DMS 273 treated with DMSO at 0.1 percent for 48 hours (cell line): ENCODE data around the gene OTUD3.

Experiments
- DNase-seq: peaks from one replicate; lab custom pipeline; 2025; lab: John Stamatoyannopoulos, UW

OTUD3 gene

DNA sequence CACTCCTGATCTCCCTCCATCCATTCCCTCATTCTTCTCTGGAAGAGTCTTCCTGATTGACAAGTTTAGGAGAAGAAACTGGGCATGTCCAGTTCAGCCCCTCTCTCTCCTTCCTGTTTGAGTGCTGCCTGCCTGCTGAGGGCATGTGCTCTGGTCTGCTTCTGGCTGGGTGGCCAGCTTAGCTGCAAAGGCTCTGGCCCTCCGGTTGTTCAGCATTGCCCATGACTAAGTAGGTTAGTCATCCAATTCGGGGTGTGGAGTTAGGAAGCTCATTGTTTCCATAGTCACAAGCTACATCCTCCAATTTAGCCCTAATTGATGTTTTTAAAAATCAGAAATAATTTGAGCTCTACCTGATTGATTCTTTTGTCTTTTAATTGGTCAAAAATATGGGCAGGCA is 66.8 kb downstream of the OTUD3 start:
- DNase-seq: no peak

- no peak for DNase-seq
Measured at GRCh38 chr1:19954059-19954458, 71.9 kb downstream of the OTUD3 start.

GRCh38 chr1:19955534-19956170 is 73.5 kb downstream of the OTUD3 start:
- DNase-seq: no peak

DNA sequence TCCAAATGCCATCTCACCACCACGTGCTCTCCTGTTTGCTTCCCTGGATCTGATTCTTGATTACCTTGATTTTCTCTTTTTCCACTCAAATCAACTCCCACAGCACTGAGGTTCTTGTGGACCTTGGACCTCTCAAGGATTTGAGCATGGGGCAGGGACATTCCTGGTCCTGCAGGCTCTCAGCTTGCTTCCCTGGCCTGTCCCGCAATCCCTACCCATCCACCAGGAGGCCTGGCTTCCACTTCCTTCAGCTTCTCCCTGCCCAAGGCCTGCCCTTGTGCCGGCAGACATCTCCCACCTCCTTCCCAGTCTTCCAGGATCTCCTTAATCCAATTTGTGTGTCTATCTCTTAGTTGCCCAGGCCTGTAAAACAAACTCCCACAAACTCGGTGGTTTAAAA is 75.6 kb downstream of the OTUD3 start:
- no peak for DNase-seq

DNA sequence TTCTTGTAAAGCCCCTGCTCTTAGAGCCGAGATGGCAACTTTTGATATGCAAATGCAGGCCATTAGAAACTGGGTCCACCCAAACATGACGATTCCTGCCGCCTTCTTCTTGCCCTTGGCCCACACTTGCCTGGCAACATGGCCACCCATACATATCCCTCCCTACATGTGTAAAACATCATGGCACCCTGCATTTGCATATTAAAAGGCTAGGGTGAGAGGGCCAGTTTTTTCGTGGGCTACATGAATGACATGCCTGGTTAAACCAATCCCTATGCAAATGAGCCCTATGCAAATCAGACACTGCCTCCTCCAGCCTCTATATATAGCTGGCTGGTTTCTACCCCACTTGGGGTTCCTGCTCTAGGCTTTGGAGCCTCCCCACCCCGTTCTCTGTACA is 78.4 kb downstream of the OTUD3 start:
- DNase-seq: no peak
